ENCODE data around the gene CAT.

The CAT gene

GRCh38 chr11:34478845-34479663 is 40.3 kb downstream of the CAT start:
- Histone ChIP-seq H3K36me3 (peaks cover 9% of the 10 kb centered on the region), H3K4me1 (ENCODE audit: control insufficient read depth in 1 of 2, insufficient read depth in 1 of 2, low read depth in 1 of 2, low read length in 1 of 2) (no peaks in the 10 kb centered on the region), H3K9me3 (no peaks in the 10 kb centered on the region), H3K27ac (no peak overlapping the region), H3K27me3 (no peaks in the 10 kb centered on the region), H3K4me3 (ENCODE audit: low read depth in 1 of 2, low read length in 1 of 2) (no peak overlapping the region)
- TF ChIP-seq CTCF (IDR thresholded peaks at IDR 0.05): no peak

GRCh38 chr11:34480314-34480713 is 41.6 kb downstream of the CAT start:
- Histone ChIP-seq H3K9me3 (no peaks in the 10 kb centered on the region), H3K4me3 (ENCODE audit: low read depth in 1 of 2, low read length in 1 of 2) (no peak overlapping the region), H3K27me3 (no peaks in the 10 kb centered on the region), H3K27ac (no peak overlapping the region), H3K4me1 (ENCODE audit: control insufficient read depth in 1 of 2, insufficient read depth in 1 of 2, low read depth in 1 of 2, low read length in 1 of 2) (no peaks in the 10 kb centered on the region), H3K36me3 (no peaks in the 10 kb centered on the region)
- no peak for TF ChIP-seq CTCF (IDR thresholded peaks at IDR 0.05)

- H3K4me1 ChIP-seq (ENCODE audit: control insufficient read depth in 1 of 2, insufficient read depth in 1 of 2, low read depth in 1 of 2, low read length in 1 of 2): no peaks in the 10 kb centered on the region
- no peak for TF ChIP-seq CTCF (IDR thresholded peaks at IDR 0.05)
- no peak overlapping the region for H3K4me3 ChIP-seq (ENCODE audit: low read depth in 1 of 2, low read length in 1 of 2)
- no peaks in the 10 kb centered on the region for H3K9me3 ChIP-seq
- H3K27me3 ChIP-seq: no peaks in the 10 kb centered on the region
- no peaks in the 10 kb centered on the region for H3K36me3 ChIP-seq
- no peak overlapping the region for H3K27ac ChIP-seq
Observed at GRCh38 chr11:34481307-34481706, 42.6 kb downstream of the CAT start.

GRCh38 chr11:34483106-34483874 is 44.6 kb downstream of the CAT start:
- Histone ChIP-seq H3K27ac (no peak overlapping the region), H3K27me3 (no peaks in the 10 kb centered on the region)

GRCh38 chr11:34487430-34487829 is 48.7 kb downstream of the CAT start:
- H3K4me3 ChIP-seq (ENCODE audit: low read depth in 1 of 2, low read length in 1 of 2): no peak overlapping the region
- no peaks in the 10 kb centered on the region for H3K36me3 ChIP-seq
- no peaks in the 10 kb centered on the region for H3K9me3 ChIP-seq
- H3K4me1 ChIP-seq (ENCODE audit: control insufficient read depth in 1 of 2, insufficient read depth in 1 of 2, low read depth in 1 of 2, low read length in 1 of 2): no peaks in the 10 kb centered on the region
- no peak for TF ChIP-seq CTCF (IDR thresholded peaks at IDR 0.05)
- no peak overlapping the region for H3K27ac ChIP-seq
- no peaks in the 10 kb centered on the region for H3K27me3 ChIP-seq

More at GRCh38 chr11:34483106-34483874, 44.6 kb downstream of the CAT start:
- Histone ChIP-seq H3K4me3 (ENCODE audit: low read depth in 1 of 2, low read length in 1 of 2) (no peak overlapping the region), H3K36me3 (no peaks in the 10 kb centered on the region), H3K4me1 (ENCODE audit: control insufficient read depth in 1 of 2, insufficient read depth in 1 of 2, low read depth in 1 of 2, low read length in 1 of 2) (no peaks in the 10 kb centered on the region), H3K9me3 (no peaks in the 10 kb centered on the region)
- TF ChIP-seq CTCF (IDR thresholded peaks at IDR 0.05): no peak

Measured in neutrophil (primary cell).